C1 segment of cervical spinal cord (tissue), 14 donors: ENCODE results near the gene BCAS3.

Experiments
- DNase-seq, 14 donors: peaks; one replicate each; lab custom pipeline; 2025; lab: John Stamatoyannopoulos, UW

The BCAS3 gene

DNA sequence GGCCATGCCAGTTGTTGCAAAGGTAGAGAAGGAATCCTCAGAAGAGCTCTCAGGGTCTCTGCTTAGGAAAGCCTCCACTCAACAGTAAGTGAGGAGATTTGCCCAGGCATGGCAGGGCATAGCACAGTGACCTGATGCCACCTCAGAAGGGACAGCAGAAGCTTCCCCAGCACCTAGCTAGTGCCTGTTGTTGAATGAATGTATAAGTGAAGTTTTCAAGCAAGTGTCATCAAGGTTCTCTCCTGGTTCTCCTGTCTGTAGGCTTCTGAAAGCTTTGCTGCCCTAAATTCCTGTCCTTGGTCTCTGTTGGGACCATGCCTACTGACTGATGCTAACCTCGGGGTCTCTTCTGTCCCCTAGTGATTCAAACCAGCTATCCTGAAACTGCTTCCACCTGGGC, 607.1 kb downstream of the BCAS3 start:
- DNase-seq = no peak

DNA sequence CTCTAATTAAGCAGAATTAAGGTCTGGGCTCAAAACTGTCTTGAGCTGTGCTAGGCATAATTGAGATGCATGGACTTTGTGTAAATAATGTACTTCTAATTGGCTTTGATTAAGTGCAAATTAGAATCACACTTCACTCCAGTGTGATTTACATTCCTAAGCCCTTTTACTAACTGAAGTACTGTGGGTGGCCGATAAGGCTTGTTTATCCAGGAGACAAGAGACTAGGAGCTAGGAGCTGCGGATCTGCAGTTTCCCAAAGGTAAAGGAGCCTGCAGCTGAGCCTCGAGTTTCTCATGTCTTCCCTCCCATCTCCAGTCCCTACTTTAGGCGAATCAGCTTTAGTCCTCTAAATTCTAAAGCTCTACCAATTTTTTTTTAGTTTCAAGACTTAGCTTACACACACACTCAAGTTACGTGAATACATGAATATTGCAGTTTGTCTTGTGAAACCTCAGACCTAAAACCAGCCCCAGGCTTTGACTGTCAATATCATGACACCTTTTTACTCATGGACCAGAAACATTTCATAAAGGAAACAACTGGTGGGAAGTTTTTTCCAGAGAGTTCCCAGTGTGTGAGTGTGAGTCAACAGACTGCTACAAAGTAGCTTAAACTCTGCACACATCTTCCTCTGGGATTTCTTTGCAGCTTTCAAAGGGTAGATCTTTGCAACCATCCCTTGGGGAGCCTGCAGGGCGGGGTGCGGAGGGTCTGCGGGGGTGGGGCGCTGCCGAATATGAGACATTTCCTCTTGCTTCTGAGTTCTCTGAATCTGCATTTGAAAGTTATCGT, 608.1 kb downstream of the BCAS3 start:
- no peak for DNase-seq

DNA sequence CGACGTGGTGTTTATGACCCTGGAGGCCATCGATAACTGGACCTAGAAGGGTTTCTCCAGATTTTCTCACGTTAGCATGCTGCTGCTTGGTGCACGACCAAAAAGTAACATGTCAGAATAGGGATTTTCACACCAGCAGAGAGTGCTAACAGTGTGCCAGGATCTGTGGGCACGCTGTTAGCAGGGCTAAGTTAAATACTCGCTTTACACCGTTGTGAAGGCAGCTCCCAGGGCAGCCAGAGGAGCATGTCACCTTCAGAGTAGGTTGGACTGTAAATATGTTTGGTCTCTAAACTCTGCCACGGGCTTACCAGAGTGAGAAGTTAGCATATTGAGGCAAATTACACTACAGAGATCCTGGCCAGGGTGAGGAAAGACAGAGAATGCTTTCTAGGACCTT, 608.8 kb downstream of the BCAS3 start:
- DNase-seq = no peak

DNA sequence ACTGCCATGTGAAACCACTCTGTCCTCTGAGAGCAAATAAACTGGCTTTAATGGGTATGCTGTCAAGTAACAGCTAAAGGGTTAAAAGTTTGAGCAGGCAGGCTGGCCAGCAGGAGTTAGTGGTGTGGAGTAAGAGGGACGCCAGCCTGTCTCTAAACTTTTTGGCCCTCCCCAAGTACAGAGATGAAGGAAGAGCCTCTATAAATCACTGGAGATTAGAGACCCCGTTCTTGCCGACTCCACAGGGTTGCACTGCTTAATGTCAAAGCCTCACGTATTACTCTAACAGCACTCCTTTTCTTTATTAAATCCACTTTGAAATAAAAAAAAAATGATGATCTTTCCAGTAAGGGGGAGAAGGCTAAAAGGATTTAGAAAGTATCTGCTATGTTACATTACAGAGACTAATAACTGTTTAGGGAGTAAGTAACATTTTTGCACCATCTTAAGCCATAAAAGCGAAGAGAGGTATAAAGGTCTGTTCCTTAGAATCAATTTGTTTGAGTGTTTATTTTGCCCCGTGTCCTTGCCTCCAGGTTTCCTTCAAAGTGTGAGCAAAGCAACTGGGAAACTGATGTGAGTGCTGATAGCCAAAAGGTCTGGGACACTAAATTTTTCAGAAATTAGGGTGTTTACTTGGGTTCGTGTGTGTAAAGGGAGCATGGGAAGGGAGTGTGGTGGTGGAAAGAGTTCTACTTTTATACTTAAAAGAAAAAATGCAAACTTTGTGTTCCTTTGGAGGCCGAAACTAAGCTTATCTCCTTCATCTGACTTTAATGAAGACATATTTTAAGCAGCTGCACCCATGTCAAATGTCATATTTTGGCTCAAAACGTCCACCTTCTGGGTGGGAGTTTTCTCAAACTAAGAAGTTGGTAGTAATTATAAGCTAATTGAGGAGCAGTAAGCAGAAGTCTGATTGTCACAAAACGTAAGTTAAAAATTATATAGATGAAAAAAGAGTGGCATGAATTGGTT, 612.0 kb downstream of the BCAS3 start:
- no peak for DNase-seq

DNA sequence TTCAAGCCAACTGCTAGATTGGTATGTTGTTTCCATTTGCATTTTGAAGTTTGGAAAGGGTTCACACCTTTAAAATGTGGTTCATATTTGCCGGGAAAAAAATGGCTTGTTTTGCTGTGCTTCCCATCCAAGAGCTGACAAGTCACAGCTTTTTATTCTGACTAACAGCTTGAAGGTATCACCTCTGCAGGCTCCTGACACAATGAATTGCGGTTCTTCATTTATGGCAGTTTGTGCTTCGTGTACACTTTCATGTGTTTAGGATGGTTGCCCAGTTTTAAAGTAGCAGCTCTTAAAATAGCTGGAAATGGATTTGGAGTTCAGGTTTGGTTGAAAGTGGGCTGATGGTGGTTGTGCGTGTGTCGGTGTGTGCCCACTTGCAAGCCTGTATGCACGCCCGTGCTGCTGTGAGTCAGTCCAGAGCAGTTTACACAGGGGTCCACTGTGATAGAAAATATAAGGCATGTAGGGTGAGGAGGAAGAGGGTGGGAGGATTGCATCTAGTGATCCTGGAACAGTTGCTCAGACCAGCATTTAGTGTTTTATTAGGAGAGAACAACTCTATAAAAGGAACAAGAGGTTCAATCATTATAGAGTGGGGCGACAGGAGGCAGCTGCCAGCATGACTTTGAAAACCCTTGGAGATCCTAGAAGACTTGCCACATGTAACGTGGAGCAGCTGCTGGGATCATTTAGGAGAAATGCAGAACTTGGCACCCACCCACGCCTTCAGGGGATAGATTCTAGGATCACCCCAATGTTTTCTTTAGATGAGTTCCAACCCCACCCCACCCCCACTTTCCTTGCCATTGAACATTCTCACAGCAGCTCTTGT, 614.0 kb downstream of the BCAS3 start:
- DNase-seq = no peak

DNA sequence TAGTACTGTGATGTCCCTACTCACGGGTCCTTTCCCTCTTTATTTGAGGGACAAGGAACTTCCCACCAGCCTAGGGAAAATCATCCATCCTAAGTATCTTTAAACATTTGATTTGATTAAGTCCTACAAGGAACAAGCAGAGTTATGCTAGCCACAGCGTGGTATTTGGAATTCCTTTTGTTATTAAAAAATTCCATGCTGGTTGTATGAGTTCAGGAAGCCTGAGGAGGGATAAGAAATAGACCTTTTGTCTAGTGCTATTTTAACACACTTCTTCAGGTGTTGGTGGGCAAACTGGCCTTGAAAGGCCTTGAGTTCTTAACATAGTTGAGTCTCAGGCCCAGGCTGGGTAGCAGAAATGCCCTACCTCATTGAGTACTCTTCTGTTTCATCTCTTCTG, 616.6 kb downstream of the BCAS3 start:
- no peak for DNase-seq

DNA sequence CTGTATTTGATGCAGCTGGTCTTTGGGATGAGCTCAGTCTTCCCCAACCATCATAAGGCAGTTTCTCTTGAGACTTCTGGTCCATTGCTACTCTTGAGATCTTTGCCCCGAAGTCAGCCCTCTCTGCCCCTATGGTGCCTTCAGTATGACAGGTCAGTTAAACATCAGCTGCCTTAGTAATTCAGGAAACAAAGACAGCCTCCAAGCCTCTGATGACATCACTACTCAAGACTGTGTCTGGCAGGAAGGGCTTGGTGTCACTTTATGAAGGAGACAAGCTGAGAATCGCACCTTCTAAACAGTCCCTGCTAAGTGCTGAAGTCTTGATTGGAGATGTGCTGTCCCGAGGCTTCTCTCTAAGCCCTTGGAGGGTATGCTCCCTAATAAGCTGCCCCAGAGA, 617.1 kb downstream of the BCAS3 start:
- no peak for DNase-seq

DNA sequence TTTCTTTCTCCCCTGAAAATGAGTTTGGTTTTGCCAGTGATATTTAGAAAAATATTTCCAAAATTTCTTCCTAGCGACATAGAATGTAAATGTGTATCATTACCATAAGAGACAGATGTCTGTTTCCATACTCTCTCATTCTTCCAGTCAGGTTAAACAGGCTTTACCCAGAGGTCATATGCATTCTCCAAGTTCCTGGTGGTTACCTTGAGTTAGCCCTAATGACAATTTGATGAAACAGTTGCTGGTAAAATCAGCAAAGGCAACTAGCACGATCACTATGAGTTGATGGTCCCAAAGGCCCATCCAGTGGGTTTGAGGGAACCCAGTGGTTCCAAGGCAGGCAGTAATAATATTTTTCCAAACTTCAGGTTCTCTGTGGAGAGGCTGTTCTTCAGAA, 618.4 kb downstream of the BCAS3 start:
- DNase-seq = no peak

DNA sequence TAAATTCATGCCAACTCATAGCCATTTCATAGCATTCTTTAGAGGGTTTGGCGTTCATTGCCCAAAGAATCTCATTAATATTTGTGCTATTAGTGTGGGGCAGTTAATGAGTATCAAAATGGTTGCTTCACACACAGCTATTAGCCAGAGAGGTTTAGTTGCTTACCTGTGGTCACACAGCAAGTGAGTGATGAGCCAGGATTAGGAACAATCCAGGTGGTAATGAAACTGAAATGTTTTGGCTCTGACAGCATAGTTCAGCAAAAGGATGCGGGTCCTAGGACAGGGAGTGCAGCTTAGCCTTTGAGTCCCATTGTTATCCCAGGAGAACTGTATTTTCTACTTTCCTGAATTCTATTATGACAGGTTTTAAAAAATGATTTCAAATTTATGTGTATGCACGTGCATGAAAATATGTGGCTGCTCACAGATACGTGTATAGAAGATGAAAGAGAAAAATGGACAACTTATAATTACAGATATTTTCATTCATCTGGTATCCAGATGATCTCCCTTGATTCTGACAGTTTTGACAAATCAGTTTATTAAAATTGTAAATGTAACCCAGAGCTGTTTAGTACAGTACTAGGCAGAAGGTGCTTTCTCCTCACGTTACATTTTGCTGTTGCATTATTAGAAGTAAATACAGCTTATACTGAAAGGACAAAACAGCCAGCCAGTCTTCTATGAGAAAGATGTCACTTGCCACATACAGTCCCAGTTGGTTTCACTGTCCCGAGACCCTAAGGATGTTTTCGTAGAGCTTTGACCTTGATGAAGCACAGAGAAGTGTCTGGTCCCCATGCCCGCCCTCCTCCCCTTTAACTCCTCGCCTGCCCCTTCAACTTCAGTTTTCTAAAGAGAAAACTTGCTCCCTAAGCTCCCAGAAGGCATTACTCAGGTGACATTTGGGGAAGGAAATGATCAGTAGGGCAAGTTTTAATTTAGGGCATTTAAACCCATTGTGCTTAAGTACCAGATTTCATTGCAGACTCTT, 622.2 kb downstream of the BCAS3 start:
- no peak for DNase-seq

DNA sequence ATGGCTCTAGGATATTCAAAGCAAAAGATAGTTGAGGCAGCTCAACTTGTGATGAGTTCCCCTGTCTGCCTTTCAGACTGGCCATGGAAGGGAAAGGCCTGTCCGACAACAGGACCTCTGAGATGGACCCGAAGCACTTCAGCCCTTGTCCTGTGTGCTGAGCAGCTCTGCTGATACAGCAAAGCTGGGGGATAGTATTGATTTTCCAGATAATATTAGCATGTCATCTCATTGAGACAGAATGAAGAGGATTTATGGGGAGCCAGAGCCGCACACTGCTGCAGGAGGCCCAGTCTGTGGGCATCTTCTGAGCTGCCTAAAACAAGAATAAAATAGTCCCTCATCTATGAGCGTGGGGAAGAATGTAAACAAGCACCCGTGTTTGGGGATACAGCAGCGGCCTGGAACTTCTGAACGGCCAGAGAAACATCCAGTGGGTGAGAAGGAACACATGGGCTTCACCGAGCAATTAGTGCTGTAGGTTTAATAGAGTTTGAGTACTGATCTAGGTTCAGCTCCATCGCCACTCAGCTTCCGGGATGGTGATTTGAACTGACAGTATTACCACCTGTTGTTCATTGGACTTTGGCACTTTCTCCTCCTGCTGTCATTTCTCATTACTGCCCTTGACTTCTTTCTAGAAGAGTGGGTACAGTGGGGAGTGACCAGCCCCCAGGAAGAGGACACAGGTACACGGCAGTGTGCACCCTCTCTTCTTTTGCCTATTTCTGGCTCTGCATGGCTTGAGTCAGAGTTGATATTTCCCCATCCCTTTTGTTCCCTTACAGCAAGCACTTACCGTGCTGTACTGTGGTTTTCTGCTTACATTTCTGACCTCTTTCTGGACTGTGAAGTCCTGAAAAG, 625.5 kb downstream of the BCAS3 start:
- DNase-seq = no peak

DNA sequence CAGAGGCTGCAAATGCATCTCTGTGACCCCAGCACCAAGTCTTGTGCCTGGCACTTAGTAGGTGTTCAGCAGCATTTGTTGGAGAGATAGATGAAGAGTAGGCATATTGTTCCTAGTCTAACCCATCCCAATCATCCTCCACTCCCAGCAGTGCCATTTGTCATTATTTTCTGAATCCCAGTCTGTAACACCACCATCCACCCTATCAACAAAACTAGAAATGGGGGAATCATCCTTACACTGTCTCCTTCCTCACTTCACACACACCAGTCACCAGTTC, 626.1 kb downstream of the BCAS3 start:
- no peak for DNase-seq

DNA sequence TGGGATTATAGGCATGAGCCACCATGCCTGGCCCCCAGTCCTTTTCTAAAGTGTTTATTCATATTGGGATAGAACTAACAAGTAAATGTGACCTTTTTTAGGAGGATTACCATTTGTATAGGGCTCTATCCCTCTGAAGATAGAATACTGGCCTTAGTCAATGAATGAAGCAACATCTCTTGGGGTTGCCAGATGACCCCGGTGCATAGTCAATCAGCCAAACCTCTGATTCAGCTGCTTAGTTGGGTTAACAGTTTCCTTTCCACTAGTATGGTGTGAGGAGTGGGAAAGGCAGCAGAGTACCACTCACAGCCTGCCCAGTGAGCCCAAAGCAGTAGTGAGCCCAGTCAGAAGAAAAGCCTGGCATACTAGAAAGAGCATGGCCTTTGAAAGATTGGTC, 627.4 kb downstream of the BCAS3 start:
- no peak for DNase-seq

DNA sequence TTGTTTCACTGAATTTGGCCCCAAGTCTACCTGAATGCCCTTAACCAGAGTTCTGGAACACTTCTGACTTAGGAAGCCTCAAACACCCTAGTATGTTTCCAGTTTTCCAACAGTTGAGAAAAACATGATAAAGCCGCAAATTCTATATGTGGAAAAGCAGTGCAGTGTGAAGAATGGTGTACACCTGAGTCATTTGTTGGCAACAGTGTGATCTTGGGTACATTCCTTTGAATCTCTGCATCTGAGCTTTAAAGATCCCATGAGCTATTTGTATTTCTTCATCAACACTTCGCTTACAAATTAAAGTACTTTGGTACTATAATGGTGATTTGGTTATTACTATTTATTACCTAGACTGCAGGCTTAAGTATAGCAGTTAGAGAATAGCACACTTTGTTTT, 628.4 kb downstream of the BCAS3 start:
- no peak for DNase-seq

DNA sequence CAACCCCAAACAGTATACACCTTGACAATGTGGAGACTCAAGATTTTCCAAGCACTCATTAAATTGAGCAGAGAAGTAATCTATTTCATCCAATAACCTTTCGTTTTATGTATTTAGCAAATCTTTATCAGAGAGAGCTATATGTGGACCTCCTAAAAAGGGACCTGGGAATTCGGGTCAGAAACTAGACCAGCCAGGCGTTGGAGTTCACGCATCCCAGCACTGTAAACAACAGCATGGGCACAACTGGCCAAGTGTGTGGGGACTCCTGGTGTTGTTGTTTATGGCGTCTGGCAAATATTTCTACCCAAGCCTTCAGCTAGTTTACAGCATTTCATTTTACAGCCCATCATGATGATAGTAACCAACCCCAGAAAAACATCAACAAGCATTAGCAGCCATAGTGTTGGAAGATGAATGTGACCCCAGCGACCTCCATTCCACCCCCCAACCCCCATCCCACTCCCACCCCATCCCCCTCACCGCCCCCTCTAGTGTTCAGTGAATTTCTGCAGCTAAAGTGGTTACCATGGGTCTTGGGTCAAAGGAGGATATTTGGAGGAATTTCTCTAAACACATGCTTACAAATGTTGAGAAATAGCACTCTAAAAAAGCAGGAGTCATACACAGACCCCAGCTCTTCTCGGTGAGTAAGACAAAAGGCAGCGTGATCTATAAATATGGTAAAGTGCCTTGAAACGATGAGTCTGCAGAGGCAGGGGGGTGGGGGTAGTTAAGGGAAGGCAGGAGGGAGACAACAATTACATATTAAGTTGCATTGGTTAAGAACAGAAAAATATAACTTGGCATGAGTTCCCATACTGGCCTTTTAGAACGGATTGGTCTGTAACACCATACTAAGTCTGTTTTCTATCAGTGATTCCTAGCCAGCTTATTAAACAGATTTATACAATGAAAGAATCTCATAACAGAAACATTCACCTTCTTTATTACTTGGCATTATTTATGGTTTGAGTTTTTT, 630.5 kb downstream of the BCAS3 start:
- no peak for DNase-seq

DNA sequence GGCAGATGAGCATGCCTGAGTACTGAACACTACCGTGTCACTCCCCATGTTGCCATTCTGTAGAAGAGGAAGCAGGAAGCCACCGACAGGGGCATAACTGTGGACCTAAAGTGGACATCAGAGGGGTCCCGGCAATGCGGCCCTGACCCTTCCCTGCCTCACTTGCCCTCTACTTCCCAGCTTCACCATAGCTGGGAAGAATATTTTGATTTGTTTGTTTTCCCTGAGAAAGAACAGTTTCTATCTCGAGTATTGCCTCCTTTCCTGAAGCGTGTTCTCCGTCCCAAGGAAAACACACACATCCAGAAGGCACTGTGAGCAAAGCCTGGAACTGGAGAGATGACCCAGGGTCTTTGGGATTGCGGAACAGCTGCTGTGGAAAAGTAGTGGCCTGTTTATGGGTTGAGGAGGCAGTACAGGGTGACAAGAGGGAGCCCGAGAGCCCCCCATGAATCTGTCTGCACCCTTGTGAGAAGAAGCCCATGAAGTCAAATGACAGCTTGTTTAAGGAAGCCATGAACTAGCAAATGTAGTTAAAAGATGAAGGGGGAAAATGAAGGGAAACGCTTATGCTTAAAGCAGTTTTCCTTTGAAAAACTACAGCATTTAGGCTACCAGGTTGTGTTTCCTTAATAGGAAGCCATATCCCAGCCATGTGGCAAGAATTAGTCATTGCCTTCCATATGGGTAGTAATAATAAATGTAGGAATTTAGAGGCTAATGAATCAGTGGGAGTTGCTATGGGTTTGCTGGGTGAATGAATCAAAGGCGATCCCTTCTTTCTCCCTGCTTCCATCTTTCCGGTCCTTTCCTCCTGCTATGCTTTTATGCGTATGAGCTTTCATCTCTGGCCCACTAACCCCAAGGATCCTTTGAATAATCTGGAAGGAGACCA, 632.0 kb downstream of the BCAS3 start:
- no peak for DNase-seq

DNA sequence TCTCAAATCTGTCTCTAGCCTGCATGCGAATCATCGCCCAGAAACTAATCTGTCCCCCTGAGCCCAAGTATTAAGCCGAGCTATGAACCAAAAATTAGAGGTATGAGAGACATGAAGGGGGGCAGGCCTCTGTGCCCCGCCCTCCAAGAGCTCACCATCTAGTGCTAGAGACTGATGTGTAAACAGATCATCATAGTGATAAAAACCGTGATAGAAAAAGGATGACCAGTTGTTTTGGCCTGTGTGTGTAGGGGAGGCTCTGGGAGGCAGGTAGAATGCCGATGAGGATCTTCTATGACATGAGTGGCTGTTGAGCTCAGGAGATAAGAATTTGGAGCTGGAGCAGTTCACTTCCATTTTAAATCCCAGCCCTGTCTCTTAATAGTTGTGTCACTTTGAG, 632.9 kb downstream of the BCAS3 start:
- DNase-seq = no peak

DNA sequence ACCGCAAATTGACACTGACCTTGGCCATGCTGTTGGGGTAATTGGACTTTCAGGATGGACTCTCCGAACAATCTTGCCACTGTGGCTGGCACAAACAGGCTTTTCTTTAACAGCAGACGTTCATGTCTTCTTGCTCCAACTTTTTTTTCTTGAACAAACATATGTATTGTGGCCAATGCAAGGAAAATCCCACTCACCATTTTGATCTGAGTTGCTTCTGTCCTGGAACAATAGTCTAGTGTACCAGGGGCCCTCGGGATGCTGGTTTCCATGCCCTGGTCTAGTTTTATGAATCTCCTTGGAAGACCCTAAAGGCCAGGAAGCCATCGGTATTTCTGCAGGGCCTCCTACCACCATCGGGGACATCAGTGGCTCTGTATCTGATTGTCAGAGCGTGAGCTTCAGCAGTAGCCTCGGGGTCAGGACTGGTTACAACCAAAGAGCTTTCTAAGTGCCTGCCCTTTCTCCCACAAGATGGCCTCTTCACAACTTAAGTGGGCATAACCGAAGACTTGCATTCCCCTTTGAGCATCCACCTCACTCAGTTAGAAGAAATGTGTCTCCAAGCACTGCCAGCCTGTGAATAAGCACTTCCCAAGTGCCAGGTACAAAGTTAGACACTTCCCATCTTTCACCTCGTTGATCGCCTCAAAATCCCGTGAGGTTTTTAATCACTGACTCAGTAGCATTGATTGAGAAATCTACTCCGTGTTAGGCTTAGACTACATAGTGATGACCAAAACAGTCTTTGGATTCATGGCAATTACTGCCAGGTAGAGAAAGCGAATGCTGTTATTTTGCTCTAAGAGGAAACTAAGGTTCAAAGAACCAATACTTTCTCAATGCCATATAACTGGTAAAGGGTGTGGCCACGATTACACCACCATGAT, 635.0 kb downstream of the BCAS3 start:
- DNase-seq = no peak
